ENCODE data around the gene RPP14. TPM values are rescaled to one million over a fixed set of nuclear protein-coding genes. Genes with fewer than 3 reads are reported as not detected.
A peak's percentile ranks its signal among the peaks of the same experiment; 100 is the strongest.

RPP14 gene
- total RNA-seq, 1 experiment from 2014 or later: 7.6 TPM

GRCh38 chr3:58296269-58296668, 9.8 kb upstream of the RPP14 start:
- Histone ChIP-seq H3K79me2 (ENCODE audit: low read length) (no peaks in the 10 kb centered on the region), H3K9me2 (replicated peaks; ENCODE audit: insufficient read depth, low read length) (no peaks in the 10 kb centered on the region), H2AFZ (ENCODE audit: low read length) (no peak overlapping the region), H3K27ac (ENCODE audit: low read length) (no peak overlapping the region), H3K9me3 (ENCODE audit: low read length) (no peaks in the 10 kb centered on the region), H3K36me3 (ENCODE audit: insufficient read depth, low read length) (no peaks in the 10 kb centered on the region), H3K4me3 (ENCODE audit: low read length) (no peak overlapping the region), H4K20me1 (ENCODE audit: insufficient read depth, low read depth, low read length) (no peaks in the 10 kb centered on the region; the same call in 1 of the 2 replicates), H3K4me2 (ENCODE audit: low read depth, low read length, poor library complexity, severe bottlenecking) (no peak overlapping the region), H3K27me3 (ENCODE audit: low read length) (no peaks in the 10 kb centered on the region), H3K9ac (ENCODE audit: low read length) (no peak overlapping the region), H3K4me1 (ENCODE audit: low read length) (peaks cover 4% of the 10 kb centered on the region; the same call in 1 of the 2 replicates)
- no peak for DNase-seq

- peaks cover 4% of the 10 kb centered on the region; the same call in 1 of the 2 replicates for H3K4me1 ChIP-seq (ENCODE audit: low read length)
- H3K4me2 ChIP-seq (ENCODE audit: low read depth, low read length, poor library complexity, severe bottlenecking): no peak overlapping the region
- H3K4me3 ChIP-seq (ENCODE audit: low read length): no peak overlapping the region
- H3K9me2 ChIP-seq (replicated peaks; ENCODE audit: insufficient read depth, low read length): no peaks in the 10 kb centered on the region
- no peak for DNase-seq
- no peaks in the 10 kb centered on the region for H3K9me3 ChIP-seq (ENCODE audit: low read length)
- no peaks in the 10 kb centered on the region for H3K27me3 ChIP-seq (ENCODE audit: low read length)
- H4K20me1 ChIP-seq (ENCODE audit: insufficient read depth, low read depth, low read length): no peaks in the 10 kb centered on the region; the same call in 1 of the 2 replicates
- H3K36me3 ChIP-seq (ENCODE audit: insufficient read depth, low read length): no peaks in the 10 kb centered on the region
- no peak overlapping the region for H3K27ac ChIP-seq (ENCODE audit: low read length)
- no peak overlapping the region for H2AFZ ChIP-seq (ENCODE audit: low read length)
- no peak overlapping the region for H3K9ac ChIP-seq (ENCODE audit: low read length)
- no peaks in the 10 kb centered on the region for H3K79me2 ChIP-seq (ENCODE audit: low read length)
Measured at GRCh38 chr3:58296843-58297242, 9.2 kb upstream of the RPP14 start.

DNA sequence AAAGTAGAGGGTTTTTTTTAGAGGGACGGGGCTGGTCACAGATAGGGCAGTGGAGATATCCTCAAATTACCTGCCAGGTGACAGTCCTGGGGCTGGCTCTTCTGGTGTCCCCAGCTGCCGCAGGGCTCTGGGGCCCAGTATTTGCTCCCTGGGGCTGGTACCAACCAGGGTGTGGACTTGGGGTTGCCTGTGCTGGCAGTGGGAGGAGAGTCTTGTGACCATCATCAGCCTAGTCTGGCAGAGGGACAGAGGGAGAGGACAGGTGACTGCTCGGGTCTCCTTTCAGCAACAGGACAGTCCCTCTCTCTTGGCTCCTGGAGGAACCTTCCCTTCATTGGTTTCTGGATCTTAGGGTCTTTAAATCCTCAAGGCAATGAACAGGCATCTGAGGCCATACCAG, 7.9 kb upstream of the RPP14 start:
- Histone ChIP-seq H3K79me2 (ENCODE audit: low read length) (no peaks in the 10 kb centered on the region), H3K9me2 (replicated peaks; ENCODE audit: insufficient read depth, low read length) (no peaks in the 10 kb centered on the region), H3K36me3 (ENCODE audit: insufficient read depth, low read length) (no peaks in the 10 kb centered on the region), H3K27me3 (ENCODE audit: low read length) (no peaks in the 10 kb centered on the region), H3K9me3 (ENCODE audit: low read length) (no peaks in the 10 kb centered on the region), H3K4me1 (ENCODE audit: low read length) (peaks cover 4% of the 10 kb centered on the region; the same call in 1 of the 2 replicates), H3K4me3 (ENCODE audit: low read length) (no peak overlapping the region), H2AFZ (ENCODE audit: low read length) (no peak overlapping the region), H3K27ac (ENCODE audit: low read length) (no peak overlapping the region), H4K20me1 (ENCODE audit: insufficient read depth, low read depth, low read length) (no peaks in the 10 kb centered on the region; the same call in 1 of the 2 replicates), H3K4me2 (ENCODE audit: low read depth, low read length, poor library complexity, severe bottlenecking) (no peak overlapping the region), H3K9ac (ENCODE audit: low read length) (no peak overlapping the region)
- no peak for DNase-seq

DNA sequence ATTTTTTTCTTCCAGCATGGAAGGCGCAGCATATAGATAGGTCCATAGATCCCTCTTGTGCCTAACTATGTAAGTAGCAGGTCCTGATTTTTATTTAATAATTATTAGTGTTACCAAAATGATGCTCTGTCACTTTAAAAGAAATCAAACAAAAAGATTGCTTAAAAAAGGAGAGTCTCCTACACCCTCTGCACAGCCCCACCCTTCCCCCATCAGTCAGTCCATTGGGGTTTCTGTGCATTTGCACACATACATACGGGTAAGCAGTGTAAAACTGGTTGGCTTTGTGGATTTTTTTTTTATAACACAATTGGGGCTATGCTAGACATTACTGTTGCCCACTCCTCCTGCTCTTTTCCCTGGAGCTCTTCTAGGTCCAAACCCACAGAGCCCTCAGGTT, 7.0 kb upstream of the RPP14 start:
- Histone ChIP-seq H3K9ac (ENCODE audit: low read length) (no peak overlapping the region), H2AFZ (ENCODE audit: low read length) (no peak overlapping the region), H4K20me1 (ENCODE audit: insufficient read depth, low read depth, low read length) (no peaks in the 10 kb centered on the region; the same call in 1 of the 2 replicates), H3K4me3 (ENCODE audit: low read length) (no peak overlapping the region), H3K4me1 (ENCODE audit: low read length) (peaks cover 4% of the 10 kb centered on the region; the same call in 1 of the 2 replicates), H3K9me2 (replicated peaks; ENCODE audit: insufficient read depth, low read length) (no peaks in the 10 kb centered on the region), H3K27me3 (ENCODE audit: low read length) (no peaks in the 10 kb centered on the region), H3K4me2 (ENCODE audit: low read depth, low read length, poor library complexity, severe bottlenecking) (no peak overlapping the region), H3K9me3 (ENCODE audit: low read length) (no peaks in the 10 kb centered on the region), H3K27ac (ENCODE audit: low read length) (no peak overlapping the region), H3K79me2 (ENCODE audit: low read length) (no peaks in the 10 kb centered on the region), H3K36me3 (ENCODE audit: insufficient read depth, low read length) (no peaks in the 10 kb centered on the region)
- peak; percentile 39 for DNase-seq

- peak; percentile 68 for DNase-seq
- Histone ChIP-seq H3K4me3 (ENCODE audit: low read length) (no peak overlapping the region), H3K27me3 (ENCODE audit: low read length) (no peaks in the 10 kb centered on the region), H3K9me3 (ENCODE audit: low read length) (no peaks in the 10 kb centered on the region), H3K9ac (ENCODE audit: low read length) (no peak overlapping the region), H3K4me2 (ENCODE audit: low read depth, low read length, poor library complexity, severe bottlenecking) (no peak overlapping the region), H3K36me3 (ENCODE audit: insufficient read depth, low read length) (no peaks in the 10 kb centered on the region), H4K20me1 (ENCODE audit: insufficient read depth, low read depth, low read length) (no peaks in the 10 kb centered on the region; the same call in 1 of the 2 replicates), H3K4me1 (ENCODE audit: low read length) (peaks cover 4% of the 10 kb centered on the region; the same call in 1 of the 2 replicates), H3K27ac (ENCODE audit: low read length) (no peak overlapping the region), H3K9me2 (replicated peaks; ENCODE audit: insufficient read depth, low read length) (no peaks in the 10 kb centered on the region), H3K79me2 (ENCODE audit: low read length) (no peaks in the 10 kb centered on the region), H2AFZ (ENCODE audit: low read length) (no peak overlapping the region)
Measured at GRCh38 chr3:58299839-58300516, 6.1 kb upstream of the RPP14 start.

GRCh38 chr3:58307639-58308215, 1.7 kb downstream of the RPP14 start:
- Histone ChIP-seq H3K9me2 (replicated peaks; ENCODE audit: insufficient read depth, low read length) (no peaks in the 10 kb centered on the region), H3K27me3 (ENCODE audit: low read length) (no peaks in the 10 kb centered on the region), H2AFZ (ENCODE audit: low read length) (no peak overlapping the region), H4K20me1 (ENCODE audit: insufficient read depth, low read depth, low read length) (peaks cover 27% of the 10 kb centered on the region; the same call in 1 of the 2 replicates), H3K4me1 (ENCODE audit: low read length) (peaks cover 13% of the 10 kb centered on the region), H3K9ac (ENCODE audit: low read length) (peak overlapping the region; percentile 83), H3K9me3 (ENCODE audit: low read length) (no peaks in the 10 kb centered on the region), H3K36me3 (ENCODE audit: insufficient read depth, low read length) (peaks cover 32% of the 10 kb centered on the region), H3K79me2 (ENCODE audit: low read length) (peaks cover 53% of the 10 kb centered on the region), H3K4me2 (ENCODE audit: low read depth, low read length, poor library complexity, severe bottlenecking) (peak overlapping the region; percentile 82), H3K4me3 (ENCODE audit: low read length) (peak overlapping the region; percentile 84), H3K27ac (ENCODE audit: low read length) (peak overlapping the region; percentile 82; the same call in 1 of the 2 replicates)
- DNase-seq: peak; percentile 86

DNA sequence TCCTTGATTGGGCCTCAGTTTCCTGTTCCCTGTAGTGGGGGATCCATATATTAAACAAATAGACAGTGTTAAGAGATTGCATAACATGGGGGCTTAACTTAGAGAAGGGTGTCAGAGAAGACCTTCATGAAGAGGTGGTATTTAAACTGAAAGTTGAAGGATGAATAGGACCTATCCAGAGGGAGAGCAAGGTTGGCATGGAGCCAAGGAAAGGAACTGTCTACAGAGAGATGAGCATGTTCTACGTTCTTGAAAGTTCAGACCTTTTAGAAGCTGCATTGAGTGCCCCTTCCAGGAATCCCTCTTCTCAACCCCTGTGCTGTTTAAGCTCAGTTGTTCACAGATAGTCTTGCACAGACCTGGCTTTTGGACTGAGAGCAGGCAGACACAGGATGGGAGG, 2.7 kb downstream of the RPP14 start:
- peaks cover 39% of the 10 kb centered on the region for H3K36me3 ChIP-seq (ENCODE audit: insufficient read depth, low read length)
- peaks cover 13% of the 10 kb centered on the region for H3K4me1 ChIP-seq (ENCODE audit: low read length)
- no peaks in the 10 kb centered on the region for H3K27me3 ChIP-seq (ENCODE audit: low read length)
- no peak for DNase-seq
- peak overlapping the region; percentile 82 for H3K4me2 ChIP-seq (ENCODE audit: low read depth, low read length, poor library complexity, severe bottlenecking)
- peaks cover 27% of the 10 kb centered on the region; the same call in 1 of the 2 replicates for H4K20me1 ChIP-seq (ENCODE audit: insufficient read depth, low read depth, low read length)
- peak overlapping the region; percentile 83; the same call in 1 of the 2 replicates for H3K9ac ChIP-seq (ENCODE audit: low read length)
- no peaks in the 10 kb centered on the region for H3K9me2 ChIP-seq (replicated peaks; ENCODE audit: insufficient read depth, low read length)
- H3K9me3 ChIP-seq (ENCODE audit: low read length): no peaks in the 10 kb centered on the region
- no peak overlapping the region for H3K27ac ChIP-seq (ENCODE audit: low read length)
- H3K4me3 ChIP-seq (ENCODE audit: low read length): no peak overlapping the region
- peaks cover 59% of the 10 kb centered on the region for H3K79me2 ChIP-seq (ENCODE audit: low read length)
- H2AFZ ChIP-seq (ENCODE audit: low read length): no peak overlapping the region

DNA sequence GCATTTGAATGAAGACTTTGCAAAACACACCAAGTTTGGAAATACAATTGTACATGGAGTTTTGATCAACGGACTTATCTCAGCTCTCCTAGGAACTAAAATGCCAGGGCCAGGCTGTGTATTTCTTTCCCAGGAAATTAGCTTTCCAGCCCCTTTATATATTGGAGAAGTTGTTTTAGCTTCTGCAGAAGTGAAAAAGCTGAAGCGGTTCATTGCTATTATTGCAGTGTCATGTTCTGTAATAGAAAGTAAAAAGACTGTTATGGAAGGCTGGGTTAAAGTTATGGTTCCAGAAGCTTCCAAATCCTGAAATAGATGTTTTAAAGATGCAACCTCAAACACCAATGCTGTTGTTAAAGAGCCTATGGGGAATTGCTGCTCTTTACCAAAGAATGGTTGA, 11.8 kb downstream of the RPP14 start:
- no peak overlapping the region for H3K4me3 ChIP-seq (ENCODE audit: low read length)
- H3K9ac ChIP-seq (ENCODE audit: low read length): no peak overlapping the region
- no peak overlapping the region for H3K4me2 ChIP-seq (ENCODE audit: low read depth, low read length, poor library complexity, severe bottlenecking)
- no peaks in the 10 kb centered on the region for H3K27me3 ChIP-seq (ENCODE audit: low read length)
- no peaks in the 10 kb centered on the region for H3K9me3 ChIP-seq (ENCODE audit: low read length)
- H3K4me1 ChIP-seq (ENCODE audit: low read length): peaks cover 18% of the 10 kb centered on the region
- no peaks in the 10 kb centered on the region for H3K9me2 ChIP-seq (replicated peaks; ENCODE audit: insufficient read depth, low read length)
- peaks cover 3% of the 10 kb centered on the region; the same call in 1 of the 2 replicates for H4K20me1 ChIP-seq (ENCODE audit: insufficient read depth, low read depth, low read length)
- peaks cover 42% of the 10 kb centered on the region for H3K79me2 ChIP-seq (ENCODE audit: low read length)
- DNase-seq: no peak
- H2AFZ ChIP-seq (ENCODE audit: low read length): no peak overlapping the region
- H3K27ac ChIP-seq (ENCODE audit: low read length): no peak overlapping the region
- peaks cover 46% of the 10 kb centered on the region for H3K36me3 ChIP-seq (ENCODE audit: insufficient read depth, low read length)
